ENCODE data around the gene ZMIZ1.

ZMIZ1 gene

DNA sequence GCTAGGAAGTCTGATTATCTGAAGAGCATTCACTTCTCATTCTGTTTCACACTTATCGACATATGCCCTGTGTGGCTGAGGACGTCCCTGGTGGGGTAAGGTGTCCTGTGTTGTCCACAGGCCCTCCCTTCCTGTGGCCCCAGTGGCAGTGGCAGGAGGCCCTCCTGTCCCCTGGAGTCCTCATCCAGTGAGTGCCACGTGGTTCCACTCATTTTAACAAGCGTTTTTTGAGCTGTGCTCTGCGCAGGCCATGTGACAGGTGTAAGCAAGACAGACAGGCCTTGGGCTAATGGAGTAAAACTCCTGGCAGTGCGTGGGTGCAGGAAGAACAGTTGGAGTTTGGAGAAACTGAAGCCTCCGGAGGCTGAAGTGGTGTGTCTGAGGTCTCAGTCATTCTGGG lies 239.2 kb downstream of the ZMIZ1 start:
- ChIA-PET POLR2A (no interaction called here), CTCF (interaction anchor here (1.2 kb wide), 1 partner anchor 8 kb away, joined by 5 read pairs; no protein-coding TSS in a partner anchor)
- DNase-seq: no peak
- 96% methylated on average over 4 of the region's 7 CpGs for WGBS (ENCODE audit: insufficient coverage)
- Histone ChIP-seq H3K4me3 (ENCODE audit: control insufficient read depth in 1 of 7, extremely low read depth in 1 of 7, insufficient read depth in 4 of 7, low read depth in 2 of 7, low read length in 6 of 7) (no peak overlapping the region), H3K27ac (ENCODE audit: insufficient read depth in 1 of 2, low read depth in 1 of 2, low read length in 2 of 2, poor library complexity in 1 of 2, severe bottlenecking in 2 of 2) (no peak overlapping the region), H3K27me3 (replicated peaks in 2 of 5; ENCODE audit: control insufficient read depth in 4 of 5, insufficient read depth in 5 of 5, low read length in 4 of 5) (no peaks in the 10 kb centered on the region), H3K36me3 (ENCODE audit: control insufficient read depth in 4 of 4, insufficient read depth in 4 of 4, low read length in 3 of 4) (peaks cover 13 to 99% (median 81%) of the 10 kb centered on the region in 4 experiments), H3K4me1 (ENCODE audit: control extremely low read depth in 1 of 4, control insufficient read depth in 4 of 4, insufficient read depth in 4 of 4, low read length in 3 of 4) (peaks cover 0 to 11% (median 0%) of the 10 kb centered on the region in 4 experiments), H3K9me3 (ENCODE audit: control extremely low read depth in 1 of 5, control insufficient read depth in 4 of 5, insufficient read depth in 2 of 5, low read depth in 1 of 5, low read length in 4 of 5) (no peaks in the 10 kb centered on the region)

DNA sequence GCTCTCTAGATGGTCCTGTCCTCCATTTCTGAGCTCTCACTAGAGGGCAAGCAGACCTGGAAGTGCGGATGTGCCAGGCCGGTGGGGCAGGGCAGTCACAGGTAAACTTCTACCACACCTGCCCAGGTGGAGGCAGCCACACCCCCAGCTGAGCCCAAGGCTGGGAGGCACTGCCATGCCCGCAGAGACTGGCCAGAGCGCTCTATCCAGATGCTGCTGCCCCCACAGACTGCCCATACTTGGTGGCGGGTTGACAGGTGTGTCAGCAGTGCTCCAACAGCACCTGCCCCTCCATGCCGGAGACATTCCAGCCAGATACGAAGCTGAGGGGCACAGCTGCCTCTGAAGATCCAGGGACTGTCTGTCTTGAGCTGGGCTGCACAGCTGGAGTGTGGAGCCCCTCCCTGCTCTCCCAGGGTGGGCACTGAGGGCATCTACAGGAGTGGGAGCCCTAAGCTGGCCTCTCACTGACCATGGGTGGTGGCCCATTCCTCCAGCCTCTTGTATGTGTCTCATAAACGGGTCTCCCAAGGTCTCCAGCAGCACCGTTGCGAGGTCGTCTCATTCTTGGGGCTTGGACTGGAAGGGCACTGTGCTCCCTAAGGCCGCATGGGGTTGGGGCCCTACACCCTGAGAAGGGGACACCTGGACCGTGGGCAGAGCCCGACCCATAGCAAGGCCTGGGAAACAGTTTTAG lies 240.4 kb downstream of the ZMIZ1 start:
- no peak for DNase-seq
- ChIA-PET POLR2A (no interaction called here), CTCF (interaction anchor here (0.8 to 1.2 kb wide), 3 partner anchors 9 to 37 kb away, joined by 3 to 5 read pairs (median 4); no protein-coding TSS in a partner anchor)
- no peaks in the 10 kb centered on the region for H3K9me3 ChIP-seq (ENCODE audit: control extremely low read depth in 1 of 5, control insufficient read depth in 4 of 5, insufficient read depth in 2 of 5, low read depth in 1 of 5, low read length in 4 of 5)
- H3K36me3 ChIP-seq (ENCODE audit: control insufficient read depth in 4 of 4, insufficient read depth in 4 of 4, low read length in 3 of 4): peaks cover 12 to 99% (median 79%) of the 10 kb centered on the region in 4 experiments
- no peak overlapping the region for H3K27ac ChIP-seq (ENCODE audit: insufficient read depth in 1 of 2, low read depth in 1 of 2, low read length in 2 of 2, poor library complexity in 1 of 2, severe bottlenecking in 2 of 2)
- H3K4me3 ChIP-seq (ENCODE audit: control insufficient read depth in 1 of 7, extremely low read depth in 1 of 7, insufficient read depth in 4 of 7, low read depth in 2 of 7, low read length in 6 of 7): no peak overlapping the region
- peaks cover 0 to 11% (median 0%) of the 10 kb centered on the region in 4 experiments for H3K4me1 ChIP-seq (ENCODE audit: control extremely low read depth in 1 of 4, control insufficient read depth in 4 of 4, insufficient read depth in 4 of 4, low read length in 3 of 4)
- WGBS (ENCODE audit: insufficient coverage): 84% methylated on average over 8 of the region's 14 CpGs
- no peaks in the 10 kb centered on the region for H3K27me3 ChIP-seq (replicated peaks in 2 of 5; ENCODE audit: control insufficient read depth in 4 of 5, insufficient read depth in 5 of 5, low read length in 4 of 5)

DNA sequence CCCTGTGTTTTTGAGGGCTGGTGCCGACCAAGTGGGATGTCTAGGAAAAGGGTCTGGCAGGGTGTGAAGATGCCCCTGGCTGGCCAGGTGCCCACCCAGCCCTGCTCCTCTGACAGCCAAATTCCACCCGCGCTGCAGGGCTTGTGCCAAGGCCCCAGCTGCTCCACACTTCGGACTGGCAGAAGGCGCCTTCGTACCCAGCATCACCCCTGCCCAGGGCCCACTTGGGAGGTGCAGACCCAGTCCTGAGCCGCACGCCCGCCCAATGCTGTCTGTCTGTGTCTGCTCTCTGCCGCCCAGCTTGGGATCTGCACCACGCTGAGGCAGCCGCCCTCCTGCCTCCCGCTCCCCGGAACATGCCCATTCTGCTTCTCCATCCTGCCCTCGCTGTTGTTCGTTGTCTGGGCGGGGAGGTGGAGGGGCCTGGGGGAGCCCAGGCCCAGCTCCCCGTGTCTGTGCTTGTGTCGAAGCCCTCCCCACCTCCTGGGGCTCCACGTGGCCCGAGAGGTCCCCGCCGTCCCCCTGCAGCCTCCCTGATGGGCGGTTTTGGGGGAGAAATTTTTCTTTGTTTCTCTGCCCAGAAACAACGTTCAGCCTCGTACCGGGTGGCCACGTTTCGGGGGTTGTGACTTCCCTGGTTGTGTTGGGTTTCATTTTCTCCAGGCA lies 241.6 kb downstream of the ZMIZ1 start:
- WGBS (ENCODE audit: insufficient coverage): 97% methylated on average over 21 of the region's 29 CpGs
- POLR2A ChIA-PET: no interaction called here
- peaks cover 11 to 97% (median 77%) of the 10 kb centered on the region in 4 experiments for H3K36me3 ChIP-seq (ENCODE audit: control insufficient read depth in 4 of 4, insufficient read depth in 4 of 4, low read length in 3 of 4)
- H3K4me3 ChIP-seq (ENCODE audit: control insufficient read depth in 1 of 7, extremely low read depth in 1 of 7, insufficient read depth in 4 of 7, low read depth in 2 of 7, low read length in 6 of 7): no peak overlapping the region
- no peak overlapping the region for H3K27ac ChIP-seq (ENCODE audit: insufficient read depth in 1 of 2, low read depth in 1 of 2, low read length in 2 of 2, poor library complexity in 1 of 2, severe bottlenecking in 2 of 2)
- CTCF ChIA-PET: no interaction called here
- H3K27me3 ChIP-seq (replicated peaks in 2 of 5; ENCODE audit: control insufficient read depth in 4 of 5, insufficient read depth in 5 of 5, low read length in 4 of 5): no peaks in the 10 kb centered on the region
- H3K9me3 ChIP-seq (ENCODE audit: control extremely low read depth in 1 of 5, control insufficient read depth in 4 of 5, insufficient read depth in 2 of 5, low read depth in 1 of 5, low read length in 4 of 5): no peaks in the 10 kb centered on the region
- peaks cover 0 to 18% (median 0%) of the 10 kb centered on the region in 4 experiments for H3K4me1 ChIP-seq (ENCODE audit: control extremely low read depth in 1 of 4, control insufficient read depth in 4 of 4, insufficient read depth in 4 of 4, low read length in 3 of 4)
- DNase-seq: no peak

- CTCF ChIA-PET: interaction anchor here (1.0 kb wide), 1 partner anchor 23 kb away, joined by 3 read pairs; no protein-coding TSS in a partner anchor
- POLR2A ChIA-PET: no interaction called here
- Histone ChIP-seq H3K9me3 (ENCODE audit: control extremely low read depth in 1 of 5, control insufficient read depth in 4 of 5, insufficient read depth in 2 of 5, low read depth in 1 of 5, low read length in 4 of 5) (no peaks in the 10 kb centered on the region), H3K27ac (ENCODE audit: insufficient read depth in 1 of 2, low read depth in 1 of 2, low read length in 2 of 2, poor library complexity in 1 of 2, severe bottlenecking in 2 of 2) (no peak overlapping the region), H3K4me1 (ENCODE audit: control extremely low read depth in 1 of 4, control insufficient read depth in 4 of 4, insufficient read depth in 4 of 4, low read length in 3 of 4) (peaks cover 0 to 25% (median 0%) of the 10 kb centered on the region in 4 experiments), H3K27me3 (replicated peaks in 2 of 5; ENCODE audit: control insufficient read depth in 4 of 5, insufficient read depth in 5 of 5, low read length in 4 of 5) (no peaks in the 10 kb centered on the region), H3K36me3 (ENCODE audit: control insufficient read depth in 4 of 4, insufficient read depth in 4 of 4, low read length in 3 of 4) (peaks cover 11 to 97% (median 72%) of the 10 kb centered on the region in 4 experiments), H3K4me3 (ENCODE audit: control insufficient read depth in 1 of 7, extremely low read depth in 1 of 7, insufficient read depth in 4 of 7, low read depth in 2 of 7, low read length in 6 of 7) (no peak overlapping the region)
- 90% methylated on average over 10 of the region's 26 CpGs for WGBS (ENCODE audit: insufficient coverage)
- no peak for DNase-seq
Observed at GRCh38 chr10:79310911-79311573, 242.3 kb downstream of the ZMIZ1 start.

DNA sequence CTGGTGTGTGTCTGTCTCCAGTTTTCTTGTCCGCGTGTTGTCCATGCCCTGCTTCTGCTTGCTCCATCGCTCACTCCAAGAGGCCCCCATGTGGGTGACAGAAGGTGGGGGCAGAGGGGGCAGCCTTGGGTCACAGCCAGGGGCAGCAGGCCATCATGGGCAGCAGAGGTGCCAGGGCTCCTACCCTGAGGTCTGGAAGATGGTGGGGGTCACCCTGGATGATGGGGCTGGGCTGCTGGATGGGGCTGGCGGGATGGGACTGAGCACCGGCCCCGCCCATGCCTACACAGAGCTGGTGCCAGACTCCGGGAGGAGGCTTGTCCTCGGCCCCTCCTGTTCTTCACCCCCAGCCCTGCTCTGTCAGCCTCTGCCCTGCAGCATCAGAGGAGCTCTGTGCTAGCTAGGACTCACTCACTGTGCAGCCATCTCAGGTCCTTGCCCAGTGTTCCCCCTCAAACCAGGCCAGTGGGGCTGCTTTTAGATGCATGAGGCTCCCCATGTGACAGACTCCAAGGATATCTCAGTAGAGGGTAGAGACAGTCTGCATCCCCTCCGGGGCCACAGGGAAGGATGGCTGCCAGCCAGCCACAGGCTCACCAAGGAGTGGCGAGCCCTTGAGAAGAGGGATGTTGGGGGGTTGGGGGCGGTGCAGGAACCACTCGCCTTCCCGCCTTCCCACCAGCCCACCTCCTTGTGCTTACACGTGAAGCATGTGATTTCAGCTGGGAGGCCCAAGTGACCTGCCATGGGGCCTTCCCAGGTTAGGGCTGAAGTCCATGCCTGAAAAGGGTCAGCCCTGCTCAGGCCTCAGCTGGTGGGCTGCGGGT lies 243.0 kb downstream of the ZMIZ1 start:
- peaks cover 9 to 89% (median 65%) of the 10 kb centered on the region in 4 experiments for H3K36me3 ChIP-seq (ENCODE audit: control insufficient read depth in 4 of 4, insufficient read depth in 4 of 4, low read length in 3 of 4)
- POLR2A ChIA-PET: no interaction called here
- no peaks in the 10 kb centered on the region for H3K9me3 ChIP-seq (ENCODE audit: control extremely low read depth in 1 of 5, control insufficient read depth in 4 of 5, insufficient read depth in 2 of 5, low read depth in 1 of 5, low read length in 4 of 5)
- peaks cover 0 to 32% (median 6%) of the 10 kb centered on the region in 4 experiments for H3K4me1 ChIP-seq (ENCODE audit: control extremely low read depth in 1 of 4, control insufficient read depth in 4 of 4, insufficient read depth in 4 of 4, low read length in 3 of 4)
- no peaks in the 10 kb centered on the region for H3K27me3 ChIP-seq (replicated peaks in 2 of 5; ENCODE audit: control insufficient read depth in 4 of 5, insufficient read depth in 5 of 5, low read length in 4 of 5)
- CTCF ChIA-PET: interaction anchor here (1.0 to 2.2 kb wide), 2 partner anchors 9 to 24 kb away, joined by 3 to 5 read pairs; no protein-coding TSS in a partner anchor
- no peak overlapping the region for H3K4me3 ChIP-seq (ENCODE audit: control insufficient read depth in 1 of 7, extremely low read depth in 1 of 7, insufficient read depth in 4 of 7, low read depth in 2 of 7, low read length in 6 of 7)
- 78% methylated on average over 9 of the region's 15 CpGs for WGBS (ENCODE audit: insufficient coverage)
- no peak for DNase-seq
- no peak overlapping the region for H3K27ac ChIP-seq (ENCODE audit: insufficient read depth in 1 of 2, low read depth in 1 of 2, low read length in 2 of 2, poor library complexity in 1 of 2, severe bottlenecking in 2 of 2)

GRCh38 chr10:79312601-79313187 lies 243.9 kb downstream of the ZMIZ1 start:
- no peak for DNase-seq
- H3K4me1 ChIP-seq (ENCODE audit: control extremely low read depth in 1 of 4, control insufficient read depth in 4 of 4, insufficient read depth in 4 of 4, low read length in 3 of 4): peaks cover 0 to 41% (median 15%) of the 10 kb centered on the region in 4 experiments
- 91% methylated on average over 18 of the region's 22 CpGs for WGBS (ENCODE audit: insufficient coverage)
- peaks cover 9 to 80% (median 57%) of the 10 kb centered on the region in 4 experiments for H3K36me3 ChIP-seq (ENCODE audit: control insufficient read depth in 4 of 4, insufficient read depth in 4 of 4, low read length in 3 of 4)
- no peak overlapping the region for H3K4me3 ChIP-seq (ENCODE audit: control insufficient read depth in 1 of 7, extremely low read depth in 1 of 7, insufficient read depth in 4 of 7, low read depth in 2 of 7, low read length in 6 of 7)
- H3K27ac ChIP-seq (ENCODE audit: insufficient read depth in 1 of 2, low read depth in 1 of 2, low read length in 2 of 2, poor library complexity in 1 of 2, severe bottlenecking in 2 of 2): no peak overlapping the region
- ChIA-PET CTCF (interaction anchor here (2.2 kb wide), 1 partner anchor 10 kb away, joined by 5 read pairs; no protein-coding TSS in a partner anchor), POLR2A (no interaction called here)
- H3K27me3 ChIP-seq (replicated peaks in 2 of 5; ENCODE audit: control insufficient read depth in 4 of 5, insufficient read depth in 5 of 5, low read length in 4 of 5): no peaks in the 10 kb centered on the region
- H3K9me3 ChIP-seq (ENCODE audit: control extremely low read depth in 1 of 5, control insufficient read depth in 4 of 5, insufficient read depth in 2 of 5, low read depth in 1 of 5, low read length in 4 of 5): no peaks in the 10 kb centered on the region

Measured in common myeloid progenitor, CD34-positive (primary cell).